HEK293T (cell line): ENCODE data around the gene NEGR1.

Experiments used
- CTCF ChIA-PET: fragments of 350-600 bp; formaldehyde crosslinking; extraction: SDS; loops from one replicate; lab custom pipeline; 2021; ENCODE audit warnings: antibody characterized with exemption, inconsistent platforms; lab: Yijun Ruan, JAX
- POLR2A ChIA-PET: fragments of 350-600 bp; formaldehyde crosslinking; extraction: SDS; loops from one replicate; lab custom pipeline; 2020; ENCODE audit warnings: antibody characterized with exemption, inconsistent platforms; lab: Yijun Ruan, JAX
- DNase-seq: peaks from one replicate; pipeline ENCODE4 v3.0.0; 2012; ENCODE audit warnings: mixed read lengths; ENCODE audit errors: extremely low spot score
- ARNT ChIP-seq: fragments of 450-650 bp; IDR thresholded peaks from 2 replicates; pipeline ENCODE4 v1.6.1; 2017; ENCODE audit warnings: mild to moderate bottlenecking
- BHLHE40 ChIP-seq: fragments of 450-650 bp; IDR thresholded peaks from 2 replicates; pipeline ENCODE4 v1.6.1; 2016; ENCODE audit warnings: mild to moderate bottlenecking, moderate library complexity, borderline replicate concordance
- CTBP1 ChIP-seq: fragments of 450-650 bp; IDR thresholded peaks from 2 replicates; pipeline ENCODE4 v1.6.1; 2016; ENCODE audit warnings: borderline replicate concordance
- ELF4 ChIP-seq: fragments of 450-650 bp; IDR thresholded peaks from 2 replicates; pipeline ENCODE4 v1.6.1; 2017; ENCODE audit warnings: antibody characterized with exemption
- FOXA1 ChIP-seq: fragments of 450-650 bp; IDR thresholded peaks from 2 replicates; pipeline ENCODE4 v1.6.1; 2016; ENCODE audit warnings: mild to moderate bottlenecking
- FOXK2 ChIP-seq: fragments of 450-650 bp; IDR thresholded peaks from 2 replicates; pipeline ENCODE4 v1.6.1; 2016; ENCODE audit warnings: mild to moderate bottlenecking
- FOXM1 ChIP-seq: fragments of 450-650 bp; IDR thresholded peaks from 2 replicates; pipeline ENCODE4 v1.6.1; 2017; ENCODE audit warnings: mild to moderate bottlenecking, borderline replicate concordance
- HDGF ChIP-seq: fragments of 450-650 bp; IDR thresholded peaks from 2 replicates; pipeline ENCODE4 v1.6.1; 2017; ENCODE audit warnings: antibody characterized with exemption, borderline replicate concordance
- L3MBTL2 ChIP-seq: fragments of 450-650 bp; conservative IDR thresholded peaks from 2 replicates; pipeline ENCODE4 v1.6.1; 2016; ENCODE audit warnings: mild to moderate bottlenecking
- LEF1 ChIP-seq: fragments of 450-650 bp; IDR thresholded peaks from 2 replicates; pipeline ENCODE4 v1.6.1; 2017; ENCODE audit warnings: mild to moderate bottlenecking, borderline replicate concordance
- NFRKB ChIP-seq: fragments of 450-650 bp; IDR thresholded peaks from 2 replicates; pipeline ENCODE4 v1.6.1; 2016; ENCODE audit warnings: mild to moderate bottlenecking, moderate library complexity
- PKNOX1 ChIP-seq: fragments of 450-650 bp; IDR thresholded peaks from 2 replicates; pipeline ENCODE4 v1.6.1; 2016
- SP1 ChIP-seq: fragments of 450-650 bp; IDR thresholded peaks from 2 replicates; pipeline ENCODE4 v1.6.1; 2017
- SUZ12 ChIP-seq: fragments of 450-650 bp; IDR thresholded peaks from 2 replicates; pipeline ENCODE4 v1.6.1; 2016; ENCODE audit warnings: mild to moderate bottlenecking
- TARDBP ChIP-seq: fragments of 450-650 bp; IDR thresholded peaks from 2 replicates; pipeline ENCODE4 v1.6.1; 2016
- ZNF384 ChIP-seq: fragments of 450-650 bp; IDR thresholded peaks from 2 replicates; pipeline ENCODE4 v1.6.1; 2016

NEGR1 gene

GRCh38 chr1:71980556-71980955, 301.8 kb downstream of the NEGR1 start:
- ChIA-PET POLR2A (no interaction called here), CTCF (interaction anchor here (0.7 kb wide), 1 partner anchor 51 kb away, joined by 3 read pairs; no protein-coding TSS in a partner anchor)
- TF ChIP-seq NFRKB (no peak), PKNOX1 (no peak), FOXK2 (no peak), L3MBTL2 (no peak), FOXA1 (no peak), SUZ12 (no peak), TARDBP (no peak), ARNT (no peak), SP1 (no peak), HDGF (no peak), FOXM1 (no peak), LEF1 (no peak), BHLHE40 (no peak), CTBP1 (no peak), ELF4 (no peak), ZNF384 (no peak)
- no peak for DNase-seq

- ChIA-PET POLR2A (no interaction called here), CTCF (no interaction called here)
- no peak for DNase-seq
- TF ChIP-seq ELF4, result no peak
- no peak for TF ChIP-seq PKNOX1
Measured at GRCh38 chr1:71979882-71980281, 302.5 kb downstream of the NEGR1 start.

GRCh38 chr1:71967670-71968069, 314.7 kb downstream of the NEGR1 start:
- TF ChIP-seq SUZ12, result no peak
- no peak for TF ChIP-seq TARDBP
- TF ChIP-seq FOXK2, result no peak
- no peak for TF ChIP-seq ARNT
- no peak for TF ChIP-seq BHLHE40
- TF ChIP-seq ZNF384, result no peak
- TF ChIP-seq HDGF, result no peak
- TF ChIP-seq L3MBTL2, result no peak
- TF ChIP-seq CTBP1, result no peak
- no peak for TF ChIP-seq PKNOX1
- TF ChIP-seq LEF1, result no peak
- no peak for TF ChIP-seq NFRKB
- no peak for TF ChIP-seq SP1
- POLR2A ChIA-PET, result no interaction called here
- CTCF ChIA-PET, result no interaction called here
- no peak for DNase-seq

GRCh38 chr1:71964188-71964587, 318.2 kb downstream of the NEGR1 start:
- POLR2A ChIA-PET, result no interaction called here
- no peak for DNase-seq
- CTCF ChIA-PET, result no interaction called here

GRCh38 chr1:71956613-71957285, 325.6 kb downstream of the NEGR1 start:
- no peak for DNase-seq
- TF ChIP-seq FOXK2 (no peak), SP1 (no peak)
- ChIA-PET POLR2A (no interaction called here), CTCF (no interaction called here)

More at GRCh38 chr1:71964188-71964587, 318.2 kb downstream of the NEGR1 start:
- TF ChIP-seq CTBP1, result no peak
- TF ChIP-seq ELF4, result no peak
- no peak for TF ChIP-seq LEF1
- TF ChIP-seq SUZ12, result no peak
- no peak for TF ChIP-seq FOXA1

GRCh38 chr1:71950579-71950978, 331.8 kb downstream of the NEGR1 start:
- POLR2A ChIA-PET, result no interaction called here
- TF ChIP-seq CTBP1 (no peak), HDGF (no peak), PKNOX1 (no peak), FOXM1 (no peak), ZNF384 (no peak), SUZ12 (no peak), L3MBTL2 (no peak), TARDBP (no peak), SP1 (no peak), FOXA1 (no peak), NFRKB (no peak), BHLHE40 (no peak), LEF1 (no peak)
- CTCF ChIA-PET, result no interaction called here
- no peak for DNase-seq
